Liver (tissue), 2 donors: ENCODE data around the gene ADARB1.

Experiments used
- CTCF ChIP-seq: fragments of 150-350 bp; IDR thresholded peaks from 2 replicates; pipeline ENCODE4 v1.5.1; 2017; ENCODE audit warnings: improper control_type of control experiment, low read depth, low read length; ENCODE audit not compliant: missing input control
- MAX ChIP-seq: IDR thresholded peaks from 2 replicates; pipeline ENCODE4 v1.6.1; 2016; ENCODE audit warnings: antibody characterized with exemption
- donor health status: healthy.

GRCh38 chr21:45039317-45040156, 34.8 kb upstream of the ADARB1 start:
- TF ChIP-seq MAX, result no peak
- no peak for TF ChIP-seq CTCF
